ENCODE data around the gene SERGEF.

SERGEF gene

DNA sequence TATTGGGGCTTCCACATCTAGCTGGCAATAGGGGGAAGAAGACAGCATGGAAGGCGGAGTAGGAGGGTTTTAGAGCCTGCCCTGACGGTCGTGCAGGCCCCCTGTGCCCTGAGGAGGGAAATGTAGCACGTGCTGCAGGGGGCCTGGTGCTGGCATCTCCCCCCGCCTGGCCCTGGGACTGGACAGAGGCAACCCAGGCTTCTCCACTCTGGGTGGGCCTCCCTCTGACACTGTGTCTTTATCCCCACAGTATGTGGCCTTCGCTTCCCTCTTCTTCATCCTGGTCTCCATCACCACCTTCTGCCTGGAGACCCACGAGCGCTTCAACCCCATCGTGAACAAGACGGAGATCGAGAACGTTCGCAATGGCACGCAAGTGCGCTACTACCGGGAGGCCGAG lies 241.4 kb downstream of the SERGEF start:
- no peak overlapping the region for H3K4me3 ChIP-seq (ENCODE audit: insufficient read length, low read depth)
- peaks cover 5% of the 10 kb centered on the region for H3K4me1 ChIP-seq (ENCODE audit: insufficient read depth, insufficient read length)
- H3K27me3 ChIP-seq (ENCODE audit: insufficient read depth, insufficient read length): no peaks in the 10 kb centered on the region
- no peaks in the 10 kb centered on the region for H3K9me3 ChIP-seq (ENCODE audit: insufficient read depth, low read length)
- no peak for DNase-seq (ENCODE audit: low read depth, low spot score)
- H3K9ac ChIP-seq (ENCODE audit: insufficient read length, low read depth): no peak overlapping the region
- no peak for TF ChIP-seq YY1 (IDR thresholded peaks at IDR 0.05; ENCODE audit: insufficient read depth, insufficient read length)
- no peak for TF ChIP-seq ZNF274 (IDR thresholded peaks at IDR 0.05; ENCODE audit: low read depth, low read length)
- TF ChIP-seq SUZ12 (IDR thresholded peaks at IDR 0.05; ENCODE audit: extremely low read depth, insufficient read depth, insufficient read length): no peak
- H3K36me3 ChIP-seq (ENCODE audit: insufficient read depth, insufficient read length, low read length): no peaks in the 10 kb centered on the region

- peaks cover 5% of the 10 kb centered on the region for H3K4me1 ChIP-seq (ENCODE audit: insufficient read depth, insufficient read length)
- no peak for DNase-seq (ENCODE audit: low read depth, low spot score)
- TF ChIP-seq YY1 (IDR thresholded peaks at IDR 0.05; ENCODE audit: insufficient read depth, insufficient read length): no peak
- TF ChIP-seq ZNF274 (IDR thresholded peaks at IDR 0.05; ENCODE audit: low read depth, low read length): no peak
- no peak for TF ChIP-seq SUZ12 (IDR thresholded peaks at IDR 0.05; ENCODE audit: extremely low read depth, insufficient read depth, insufficient read length)
- no peak overlapping the region for H3K4me3 ChIP-seq (ENCODE audit: insufficient read length, low read depth)
- no peak overlapping the region for H3K9ac ChIP-seq (ENCODE audit: insufficient read length, low read depth)
- no peaks in the 10 kb centered on the region for H3K27me3 ChIP-seq (ENCODE audit: insufficient read depth, insufficient read length)
- H3K36me3 ChIP-seq (ENCODE audit: insufficient read depth, insufficient read length, low read length): no peaks in the 10 kb centered on the region
- no peaks in the 10 kb centered on the region for H3K9me3 ChIP-seq (ENCODE audit: insufficient read depth, low read length)
These were observed 241.9 kb downstream of the SERGEF start for GRCh38 chr11:17770917-17771316.

DNA sequence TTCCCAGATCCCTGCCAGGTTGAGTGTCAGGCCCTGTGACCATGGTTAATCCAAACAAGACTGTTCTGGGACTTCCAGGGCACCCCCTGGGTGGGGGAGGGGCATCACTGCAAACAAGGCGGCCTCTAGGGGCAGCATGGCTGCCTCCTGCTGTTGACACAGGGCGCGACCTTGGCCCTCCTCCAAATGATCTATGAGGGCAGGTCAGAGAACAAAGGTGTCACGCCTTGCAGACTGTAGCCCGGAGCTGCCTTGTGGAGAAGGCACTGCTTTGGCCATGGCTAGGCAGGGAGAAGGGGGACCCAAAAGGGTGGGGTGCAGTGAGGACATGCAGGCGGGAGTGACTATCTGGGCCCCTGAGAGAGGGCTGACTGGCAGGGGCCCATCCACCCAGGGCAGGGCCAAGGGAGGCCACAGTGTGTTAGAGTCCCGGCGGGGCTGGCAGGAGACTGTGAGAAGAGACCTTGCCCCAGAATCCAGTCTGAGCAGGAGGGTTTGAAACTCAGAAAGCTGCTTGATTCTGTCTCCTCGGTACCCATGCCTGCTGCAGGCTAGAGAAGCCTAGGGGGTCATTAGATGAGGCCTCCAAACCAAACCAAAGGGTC lies 242.7 kb downstream of the SERGEF start:
- H3K9ac ChIP-seq (ENCODE audit: insufficient read length, low read depth): no peak overlapping the region
- H3K4me3 ChIP-seq (ENCODE audit: insufficient read length, low read depth): no peak overlapping the region
- no peaks in the 10 kb centered on the region for H3K36me3 ChIP-seq (ENCODE audit: insufficient read depth, insufficient read length, low read length)
- H3K27me3 ChIP-seq (ENCODE audit: insufficient read depth, insufficient read length): no peaks in the 10 kb centered on the region
- H3K9me3 ChIP-seq (ENCODE audit: insufficient read depth, low read length): no peaks in the 10 kb centered on the region
- no peak for DNase-seq (ENCODE audit: low read depth, low spot score)
- TF ChIP-seq YY1 (IDR thresholded peaks at IDR 0.05; ENCODE audit: insufficient read depth, insufficient read length) (no peak), SUZ12 (IDR thresholded peaks at IDR 0.05; ENCODE audit: extremely low read depth, insufficient read depth, insufficient read length) (no peak), ZNF274 (IDR thresholded peaks at IDR 0.05; ENCODE audit: low read depth, low read length) (no peak)
- peaks cover 5% of the 10 kb centered on the region for H3K4me1 ChIP-seq (ENCODE audit: insufficient read depth, insufficient read length)

GRCh38 chr11:17769218-17769617 lies 243.6 kb downstream of the SERGEF start:
- no peaks in the 10 kb centered on the region for H3K36me3 ChIP-seq (ENCODE audit: insufficient read depth, insufficient read length, low read length)
- H3K9me3 ChIP-seq (ENCODE audit: insufficient read depth, low read length): no peaks in the 10 kb centered on the region
- H3K27me3 ChIP-seq (ENCODE audit: insufficient read depth, insufficient read length): no peaks in the 10 kb centered on the region
- no peak overlapping the region for H3K9ac ChIP-seq (ENCODE audit: insufficient read length, low read depth)
- TF ChIP-seq ZNF274 (IDR thresholded peaks at IDR 0.05; ENCODE audit: low read depth, low read length) (no peak), SUZ12 (IDR thresholded peaks at IDR 0.05; ENCODE audit: extremely low read depth, insufficient read depth, insufficient read length) (no peak), YY1 (IDR thresholded peaks at IDR 0.05; ENCODE audit: insufficient read depth, insufficient read length) (no peak)
- DNase-seq (ENCODE audit: low read depth, low spot score): no peak
- peaks cover 5% of the 10 kb centered on the region for H3K4me1 ChIP-seq (ENCODE audit: insufficient read depth, insufficient read length)
- no peak overlapping the region for H3K4me3 ChIP-seq (ENCODE audit: insufficient read length, low read depth)

DNA sequence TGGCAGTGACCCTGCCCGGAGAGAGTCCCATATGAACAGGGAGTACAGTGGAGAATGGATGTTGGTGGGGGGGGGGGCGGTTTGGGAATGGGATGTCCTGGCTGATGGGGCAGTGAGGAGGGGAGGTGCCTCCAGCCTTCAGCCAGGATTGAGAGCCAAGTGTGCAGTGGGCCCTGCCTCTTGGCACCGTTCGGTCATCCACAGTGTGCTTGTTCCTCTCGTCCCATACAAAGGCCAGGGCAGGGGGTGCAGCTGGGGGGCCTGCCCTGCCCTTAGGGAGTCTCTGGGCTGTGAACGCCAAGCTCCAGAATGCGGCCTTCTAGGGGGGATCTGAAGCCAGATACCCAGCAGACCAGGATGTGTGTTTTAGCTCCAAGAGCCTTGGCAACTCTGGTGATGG lies 244.3 kb downstream of the SERGEF start:
- H3K36me3 ChIP-seq (ENCODE audit: insufficient read depth, insufficient read length, low read length): no peaks in the 10 kb centered on the region
- H3K9me3 ChIP-seq (ENCODE audit: insufficient read depth, low read length): no peaks in the 10 kb centered on the region

DNA sequence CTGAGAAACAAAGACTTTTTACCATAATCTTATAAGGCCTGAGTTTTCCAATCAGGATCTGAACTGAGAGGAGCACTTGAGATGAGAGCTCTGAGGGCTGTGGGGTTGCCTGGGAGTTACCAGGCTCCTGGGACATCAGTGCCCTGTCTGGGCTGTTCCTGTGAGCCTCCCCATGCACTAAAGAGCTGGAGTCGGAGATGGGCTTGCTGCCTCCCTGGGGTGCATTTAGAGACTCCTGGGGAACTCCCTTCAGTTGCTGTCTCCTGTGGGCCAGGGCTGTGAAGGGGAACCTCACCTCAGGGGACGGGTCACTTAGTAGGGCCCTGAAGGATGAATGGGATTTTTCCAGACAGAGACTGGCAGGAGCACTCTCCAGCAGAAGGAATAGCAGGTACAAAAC lies 244.9 kb downstream of the SERGEF start:
- Histone ChIP-seq H3K4me3 (ENCODE audit: insufficient read length, low read depth) (no peak overlapping the region), H3K4me1 (ENCODE audit: insufficient read depth, insufficient read length) (peaks cover 5% of the 10 kb centered on the region), H3K27me3 (ENCODE audit: insufficient read depth, insufficient read length) (no peaks in the 10 kb centered on the region), H3K9me3 (ENCODE audit: insufficient read depth, low read length) (no peaks in the 10 kb centered on the region), H3K9ac (ENCODE audit: insufficient read length, low read depth) (no peak overlapping the region), H3K36me3 (ENCODE audit: insufficient read depth, insufficient read length, low read length) (no peaks in the 10 kb centered on the region)
- no peak for DNase-seq (ENCODE audit: low read depth, low spot score)
- no peak for TF ChIP-seq YY1 (IDR thresholded peaks at IDR 0.05; ENCODE audit: insufficient read depth, insufficient read length)
- no peak for TF ChIP-seq SUZ12 (IDR thresholded peaks at IDR 0.05; ENCODE audit: extremely low read depth, insufficient read depth, insufficient read length)
- no peak for TF ChIP-seq ZNF274 (IDR thresholded peaks at IDR 0.05; ENCODE audit: low read depth, low read length)

More for the DNA sequence above, 244.3 kb downstream of the SERGEF start:
- H3K9ac ChIP-seq (ENCODE audit: insufficient read length, low read depth): no peak overlapping the region
- DNase-seq (ENCODE audit: low read depth, low spot score): no peak
- no peaks in the 10 kb centered on the region for H3K27me3 ChIP-seq (ENCODE audit: insufficient read depth, insufficient read length)
- H3K4me3 ChIP-seq (ENCODE audit: insufficient read length, low read depth): no peak overlapping the region
- H3K4me1 ChIP-seq (ENCODE audit: insufficient read depth, insufficient read length): peaks cover 5% of the 10 kb centered on the region
- TF ChIP-seq YY1 (IDR thresholded peaks at IDR 0.05; ENCODE audit: insufficient read depth, insufficient read length) (no peak), SUZ12 (IDR thresholded peaks at IDR 0.05; ENCODE audit: extremely low read depth, insufficient read depth, insufficient read length) (no peak), ZNF274 (IDR thresholded peaks at IDR 0.05; ENCODE audit: low read depth, low read length) (no peak)

GRCh38 chr11:17767301-17767885 lies 245.5 kb downstream of the SERGEF start:
- no peaks in the 10 kb centered on the region for H3K9me3 ChIP-seq (ENCODE audit: insufficient read depth, low read length)
- H3K27me3 ChIP-seq (ENCODE audit: insufficient read depth, insufficient read length): no peaks in the 10 kb centered on the region
- no peak overlapping the region for H3K4me3 ChIP-seq (ENCODE audit: insufficient read length, low read depth)
- peaks cover 5% of the 10 kb centered on the region for H3K4me1 ChIP-seq (ENCODE audit: insufficient read depth, insufficient read length)
- no peak for TF ChIP-seq SUZ12 (IDR thresholded peaks at IDR 0.05; ENCODE audit: extremely low read depth, insufficient read depth, insufficient read length)
- TF ChIP-seq ZNF274 (IDR thresholded peaks at IDR 0.05; ENCODE audit: low read depth, low read length): no peak
- no peak for TF ChIP-seq YY1 (IDR thresholded peaks at IDR 0.05; ENCODE audit: insufficient read depth, insufficient read length)
- H3K9ac ChIP-seq (ENCODE audit: insufficient read length, low read depth): no peak overlapping the region
- DNase-seq (ENCODE audit: low read depth, low spot score): no peak
- no peaks in the 10 kb centered on the region for H3K36me3 ChIP-seq (ENCODE audit: insufficient read depth, insufficient read length, low read length)

Data from NT2/D1 (cell line).